Ovary (tissue), 9 donors: ENCODE data around the gene HIGD1A. TPM values are rescaled to one million over a fixed set of nuclear protein-coding genes. Genes with fewer than 3 reads are reported as not detected.

Experiments used
- DNase-seq, 5 donors: peaks; one replicate each; pipeline ENCODE4 v3.0.0-alpha.2; 2019 to 2020
- H3K27ac ChIP-seq, 2 donors: fragments of 200-600 bp; one replicate each; pipeline versions ENCODE4 v1.5.1 to v1.8.0; 2019 to 2022
- H3K27me3 ChIP-seq: fragments of 200-600 bp; one replicate; pipeline ENCODE4 v1.8.0; 2022
- H3K36me3 ChIP-seq: fragments of 200-600 bp; sonication (generic); one replicate; pipeline ENCODE4 v1.5.1; 2019
- H3K4me1 ChIP-seq: one replicate; pipeline ENCODE4 v1.8.1; 2013; ENCODE audit warnings: mild to moderate bottlenecking, moderate library complexity; ENCODE audit not compliant: insufficient read depth
- H3K4me3 ChIP-seq: fragments of 200-600 bp; sonication (generic); one replicate; pipeline ENCODE4 v1.5.1; 2017
- H3K9me3 ChIP-seq, 2 donors: fragments of 200-600 bp in 1 of 2; sonication (generic) in 1 of 2; one replicate each; pipeline versions ENCODE4 v1.5.1 to v1.8.1; 2013 to 2019; ENCODE audit warnings: mild to moderate bottlenecking in 1 of 2, moderate library complexity in 1 of 2
- EP300 ChIP-seq: sonication (generic); formaldehyde crosslinking; IDR thresholded peaks from one replicate; pipeline ENCODE4 v1.6.1; 2017; ENCODE audit warnings: antibody characterized with exemption
- POLR2A ChIP-seq: fragments of 450-650 bp; IDR thresholded peaks from one replicate; pipeline ENCODE4 v1.6.1; 2017; ENCODE audit warnings: antibody characterized with exemption, mild to moderate bottlenecking, moderate library complexity
- WGBS, 3 donors: extraction: QIAGEN DNeasy Blood & Tissue Kit in 1 of 3; methylation state at CpG; one replicate each; pipeline versions ENCODE4 v1.1.5 to v1.1.7; 2013 to 2017; 5-methylcytosine and 5-hydroxymethylcytosine counted together
- intact Hi-C, 4 donors: fragments of 100-400 bp; cut with DNase I; formaldehyde crosslinking; loops; one replicate each; pipeline versions ENCODE4 v1.11.0 to v1.15.1; 2022 to 2023
- polyA plus RNA-seq, 2 donors: library from polyadenylated mRNA; stranded (reverse); fragments of 200-250 nt in 1 of 2; fragments of 350-450 nt in 1 of 2; fragmentation: Illumina TruSeq in 1 of 2; extraction: RNeasy Lipid Tissue Mini Kit (QIAGEN cat#74804) in 1 of 2; gene quantifications; one replicate each; pipeline ENCODE4 v1.2.3, GENCODE V29; 2013 to 2014
- total RNA-seq, 7 donors: library from RNA; depleted of rRNA in 2 of 7; stranded (reverse); fragments of >200 nt in 2 of 7; fragmentation: NEBNext Ultra II Directional in 3 of 7; extraction: Animal tissue kit (Norgen Biotek cat#: 25700) in 3 of 7; gene quantifications; one replicate each; pipeline versions ENCODE4 v1.1.0 to v1.2.4, GENCODE V29; 2016 to 2023
- TF ChIP-seq, protein P1 (sequence below), 3 donors: fragments of 450-650 bp in 2 of 3; fragments of 200-600 bp in 1 of 3; IDR thresholded peaks; one replicate each; pipeline versions ENCODE4 v1.5.1 to v1.8.0; 2016 to 2022; ENCODE audit warnings: antibody characterized with exemption in 3 of 3, mild to moderate bottlenecking in 1 of 3
- donor health status: DM: no; HTN: no; CAD: no; lungs with moderate emphysema.
- donor health status: DM: no; HTN: no; CAD: no.
- donor health status: Bipolar disorder and iron deficiency.
- donor health status: DM: yes; HTN: yes; CAD: no.
- donor health status: DM: no; HTN: no; CAD: no.
- donor health status: DM: yes; HTN: yes; CAD: no.

HIGD1A gene
- total and polyA plus RNA-seq, 9 donors: 44.6 to 126 (median 65.4) TPM

- intact Hi-C loops: no loop called here
- Histone ChIP-seq H3K4me3 (no peak overlapping the region), H3K9me3 (no peaks in the 10 kb centered on the region), H3K4me1 (no peaks in the 10 kb centered on the region), H3K36me3 (no peaks in the 10 kb centered on the region), H3K27me3 (no peaks in the 10 kb centered on the region), H3K27ac (no peak overlapping the region)
- no peak for DNase-seq
- TF ChIP-seq EP300 (no peak), POLR2A (no peak)
- TF ChIP-seq, protein P1, sequence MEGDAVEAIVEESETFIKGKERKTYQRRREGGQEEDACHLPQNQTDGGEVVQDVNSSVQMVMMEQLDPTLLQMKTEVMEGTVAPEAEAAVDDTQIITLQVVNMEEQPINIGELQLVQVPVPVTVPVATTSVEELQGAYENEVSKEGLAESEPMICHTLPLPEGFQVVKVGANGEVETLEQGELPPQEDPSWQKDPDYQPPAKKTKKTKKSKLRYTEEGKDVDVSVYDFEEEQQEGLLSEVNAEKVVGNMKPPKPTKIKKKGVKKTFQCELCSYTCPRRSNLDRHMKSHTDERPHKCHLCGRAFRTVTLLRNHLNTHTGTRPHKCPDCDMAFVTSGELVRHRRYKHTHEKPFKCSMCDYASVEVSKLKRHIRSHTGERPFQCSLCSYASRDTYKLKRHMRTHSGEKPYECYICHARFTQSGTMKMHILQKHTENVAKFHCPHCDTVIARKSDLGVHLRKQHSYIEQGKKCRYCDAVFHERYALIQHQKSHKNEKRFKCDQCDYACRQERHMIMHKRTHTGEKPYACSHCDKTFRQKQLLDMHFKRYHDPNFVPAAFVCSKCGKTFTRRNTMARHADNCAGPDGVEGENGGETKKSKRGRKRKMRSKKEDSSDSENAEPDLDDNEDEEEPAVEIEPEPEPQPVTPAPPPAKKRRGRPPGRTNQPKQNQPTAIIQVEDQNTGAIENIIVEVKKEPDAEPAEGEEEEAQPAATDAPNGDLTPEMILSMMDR (IDR thresholded peaks at IDR 0.05): no peak
- WGBS, 3 donors: 45 to 53% (median 52%) methylated on average over 4 of the region's 4 CpGs
Observed at GRCh38 chr3:42827654-42828053, 23.4 kb upstream of the HIGD1A start.

GRCh38 chr3:42827023-42827422 is 22.7 kb upstream of the HIGD1A start:
- no peak overlapping the region for H3K27ac ChIP-seq
- intact Hi-C loops: no loop called here
- no peak for DNase-seq

GRCh38 chr3:42826141-42826540 is 21.9 kb upstream of the HIGD1A start:
- no peak for TF ChIP-seq EP300
- no peak for TF ChIP-seq POLR2A
- TF ChIP-seq, protein P1 (IDR thresholded peaks at IDR 0.05): no peak
- H3K4me3 ChIP-seq: no peak overlapping the region
- H3K27me3 ChIP-seq: no peaks in the 10 kb centered on the region
- DNase-seq: no peak
- no peaks in the 10 kb centered on the region for H3K36me3 ChIP-seq
- no peaks in the 10 kb centered on the region for H3K9me3 ChIP-seq
- no peaks in the 10 kb centered on the region for H3K4me1 ChIP-seq
- intact Hi-C loops: no loop called here
- H3K27ac ChIP-seq: no peak overlapping the region

More at GRCh38 chr3:42827023-42827422, 22.7 kb upstream of the HIGD1A start:
- H3K4me3 ChIP-seq: no peak overlapping the region
- no peak for TF ChIP-seq EP300
- TF ChIP-seq POLR2A: no peak
- TF ChIP-seq, protein P1 (IDR thresholded peaks at IDR 0.05): no peak
- H3K4me1 ChIP-seq: no peaks in the 10 kb centered on the region
- no peaks in the 10 kb centered on the region for H3K9me3 ChIP-seq
- H3K27me3 ChIP-seq: no peaks in the 10 kb centered on the region
- H3K36me3 ChIP-seq: no peaks in the 10 kb centered on the region

- no peaks in the 10 kb centered on the region for H3K4me1 ChIP-seq
- no peaks in the 10 kb centered on the region for H3K36me3 ChIP-seq
- H3K9me3 ChIP-seq: no peaks in the 10 kb centered on the region
- DNase-seq: no peak
- intact Hi-C loops: no loop called here
- TF ChIP-seq POLR2A (no peak), EP300 (no peak)
- TF ChIP-seq, protein P1 (IDR thresholded peaks at IDR 0.05): no peak
- H3K4me3 ChIP-seq: no peak overlapping the region
- H3K27ac ChIP-seq: no peak overlapping the region
- WGBS, 3 donors: 66 to 82% (median 75%) methylated on average over 2 of the region's 2 CpGs
- H3K27me3 ChIP-seq: no peaks in the 10 kb centered on the region
Observed at GRCh38 chr3:42823351-42823750, 19.1 kb upstream of the HIGD1A start.

GRCh38 chr3:42822828-42823227 is 18.5 kb upstream of the HIGD1A start:
- intact Hi-C loops: no loop called here
- no peaks in the 10 kb centered on the region for H3K4me1 ChIP-seq
- TF ChIP-seq EP300 (no peak), POLR2A (no peak)
- TF ChIP-seq, protein P1 (IDR thresholded peaks at IDR 0.05): no peak
- no peaks in the 10 kb centered on the region for H3K36me3 ChIP-seq
- no peak overlapping the region for H3K4me3 ChIP-seq
- 83 to 95% (median 94%) methylated on average over 3 of the region's 3 CpGs for WGBS, 3 donors
- no peak overlapping the region for H3K27ac ChIP-seq
- DNase-seq: no peak
- no peaks in the 10 kb centered on the region for H3K9me3 ChIP-seq
- H3K27me3 ChIP-seq: no peaks in the 10 kb centered on the region
